SK-N-SH treated with all-trans-retinoic acid at 6 μM for 48 hours (cell line): ENCODE results near the gene TBCD.
A peak's percentile ranks its signal among the peaks of the same experiment; 100 is the strongest.

Experiments used
- ATAC-seq: fragments of 200-7000 bp; cut with Tn5 transposase; 3 replicates; pipeline ENCODE4 v1.9.1; 2020; ENCODE audit warnings: mild to moderate bottlenecking, moderate library complexity
- ARNTL ChIP-seq: fragments of 450-650 bp; formaldehyde crosslinking; IDR thresholded peaks from 2 replicates; pipeline ENCODE4 v1.5.0; 2020; ENCODE audit warnings: low read depth, mild to moderate bottlenecking, moderate library complexity, borderline replicate concordance
- BACH2 ChIP-seq: fragments of 250-450 bp; sonication (Bioruptor Pico); IDR thresholded peaks from 2 replicates; pipeline ENCODE4 v1.9.0; 2021; ENCODE audit warnings: mild to moderate bottlenecking, borderline replicate concordance
- GLIS3 ChIP-seq: fragments of 250-450 bp; sonication (Bioruptor Pico); IDR thresholded peaks from 2 replicates; pipeline ENCODE4 v1.5.0; 2020; ENCODE audit warnings: mild to moderate bottlenecking, moderate library complexity
- ISL1 ChIP-seq: fragments of 250-450 bp; sonication (Bioruptor Pico); IDR thresholded peaks from 2 replicates; pipeline ENCODE4 v2.1.2; 2022; ENCODE audit warnings: mild to moderate bottlenecking, moderate library complexity
- OSR1 ChIP-seq: fragments of 250-450 bp; sonication (Bioruptor Pico); IDR thresholded peaks from 2 replicates; pipeline ENCODE4 v1.8.0; 2022; ENCODE audit warnings: moderate library complexity, mild to moderate bottlenecking, inconsistent platforms
- PATZ1 ChIP-seq: fragments of 250-450 bp; sonication (Bioruptor Pico); IDR thresholded peaks from 2 replicates; pipeline ENCODE4 v1.8.0; 2020; ENCODE audit warnings: mild to moderate bottlenecking, moderate library complexity, borderline replicate concordance
- POU6F1 ChIP-seq: fragments of 250-450 bp; sonication (Bioruptor Pico); IDR thresholded peaks from 2 replicates; pipeline ENCODE4 v1.8.0; 2021; ENCODE audit warnings: low read depth, mild to moderate bottlenecking, moderate library complexity, borderline replicate concordance
- RARB ChIP-seq: fragments of 250-450 bp; sonication (Bioruptor Pico); IDR thresholded peaks from 2 replicates; pipeline ENCODE4 v1.8.0; 2021; ENCODE audit warnings: mild to moderate bottlenecking, moderate library complexity
- SNAI2 ChIP-seq: fragments of 250-450 bp; sonication (Bioruptor Pico); IDR thresholded peaks from 2 replicates; pipeline ENCODE4 v1.5.0; 2020; ENCODE audit warnings: mild to moderate bottlenecking, moderate library complexity
- TCF4 ChIP-seq: fragments of 250-450 bp; sonication (Bioruptor Pico); IDR thresholded peaks from 2 replicates; pipeline ENCODE4 v1.8.0; 2021; ENCODE audit warnings: mild to moderate bottlenecking, moderate library complexity, borderline replicate concordance
- TOX ChIP-seq: fragments of 250-450 bp; sonication (Bioruptor Pico); IDR thresholded peaks from 2 replicates; pipeline ENCODE4 v1.8.0; 2021; ENCODE audit warnings: mild to moderate bottlenecking, moderate library complexity, borderline replicate concordance
- TSHZ2 ChIP-seq: fragments of 250-450 bp; sonication (Bioruptor Pico); IDR thresholded peaks from 2 replicates; pipeline ENCODE4 v1.5.0; 2020; ENCODE audit warnings: mild to moderate bottlenecking, moderate library complexity
- ZFP3 ChIP-seq: fragments of 250-450 bp; sonication (Bioruptor Pico); IDR thresholded peaks from 2 replicates; pipeline ENCODE4 v1.5.0; 2020; ENCODE audit warnings: mild to moderate bottlenecking, moderate library complexity
- ZFP30 ChIP-seq: fragments of 450-650 bp; formaldehyde crosslinking; IDR thresholded peaks from 2 replicates; pipeline ENCODE4 v1.5.0; 2022; ENCODE audit warnings: mild to moderate bottlenecking, moderate library complexity
- ZNF565 ChIP-seq: fragments of 450-650 bp; formaldehyde crosslinking; conservative IDR thresholded peaks from 2 replicates; pipeline ENCODE4 v1.5.0; 2020; ENCODE audit warnings: low read depth, mild to moderate bottlenecking, moderate library complexity
- ZNF70 ChIP-seq: fragments of 450-650 bp; formaldehyde crosslinking; IDR thresholded peaks from 2 replicates; pipeline ENCODE4 v1.5.0; 2020; ENCODE audit warnings: mild to moderate bottlenecking, moderate library complexity
- ZNF8 ChIP-seq: fragments of 450-650 bp; formaldehyde crosslinking; IDR thresholded peaks from 2 replicates; pipeline ENCODE4 v1.5.0; 2020; ENCODE audit warnings: mild to moderate bottlenecking, moderate library complexity
- TF ChIP-seq, protein P1 (sequence below): fragments of 250-450 bp; sonication (Bioruptor Pico); IDR thresholded peaks from 2 replicates; pipeline ENCODE4 v1.5.1; 2021; ENCODE audit warnings: mild to moderate bottlenecking, moderate library complexity
- TF ChIP-seq, protein P2 (sequence below): fragments of 250-450 bp; sonication (Bioruptor Pico); IDR thresholded peaks from 2 replicates; pipeline ENCODE4 v1.5.1; 2020; ENCODE audit warnings: low read depth, mild to moderate bottlenecking, moderate library complexity

The TBCD gene

GRCh38 chr17:82943751-82944150, 191.9 kb downstream of the TBCD start:
- TF ChIP-seq POU6F1 (CRISPR knock-in tag) (no peak), OSR1 (CRISPR knock-in tag) (no peak), TSHZ2 (CRISPR knock-in tag) (no peak), ZNF70 (CRISPR knock-in tag) (no peak), BACH2 (CRISPR knock-in tag) (no peak), ZNF8 (no peak), ISL1 (CRISPR knock-in tag) (no peak), RARB (CRISPR knock-in tag) (no peak), ARNTL (CRISPR knock-in tag) (no peak), ZFP3 (CRISPR knock-in tag) (no peak), SNAI2 (CRISPR knock-in tag) (no peak)
- TF ChIP-seq, protein P1, sequence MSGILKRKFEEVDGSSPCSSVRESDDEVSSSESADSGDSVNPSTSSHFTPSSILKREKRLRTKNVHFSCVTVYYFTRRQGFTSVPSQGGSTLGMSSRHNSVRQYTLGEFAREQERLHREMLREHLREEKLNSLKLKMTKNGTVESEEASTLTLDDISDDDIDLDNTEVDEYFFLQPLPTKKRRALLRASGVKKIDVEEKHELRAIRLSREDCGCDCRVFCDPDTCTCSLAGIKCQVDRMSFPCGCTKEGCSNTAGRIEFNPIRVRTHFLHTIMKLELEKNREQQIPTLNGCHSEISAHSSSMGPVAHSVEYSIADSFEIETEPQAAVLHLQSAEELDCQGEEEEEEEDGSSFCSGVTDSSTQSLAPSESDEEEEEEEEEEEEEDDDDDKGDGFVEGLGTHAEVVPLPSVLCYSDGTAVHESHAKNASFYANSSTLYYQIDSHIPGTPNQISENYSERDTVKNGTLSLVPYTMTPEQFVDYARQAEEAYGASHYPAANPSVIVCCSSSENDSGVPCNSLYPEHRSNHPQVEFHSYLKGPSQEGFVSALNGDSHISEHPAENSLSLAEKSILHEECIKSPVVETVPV: no peak
- ATAC-seq: no peak

GRCh38 chr17:82944990-82945389, 193.1 kb downstream of the TBCD start:
- ATAC-seq: no peak
- TF ChIP-seq ZFP30 (CRISPR knock-in tag) (peak; percentile 100), RARB (CRISPR knock-in tag) (no peak), POU6F1 (CRISPR knock-in tag) (no peak), PATZ1 (CRISPR knock-in tag) (no peak), OSR1 (CRISPR knock-in tag) (no peak), ZNF8 (peak; percentile 66)
- TF ChIP-seq, all 23 proteins: peak for 2

- no peak for ATAC-seq
Measured at GRCh38 chr17:82946081-82946480, 194.2 kb downstream of the TBCD start.

More at GRCh38 chr17:82946081-82946480, 194.2 kb downstream of the TBCD start:
- TF ChIP-seq ZNF8 (no peak), TSHZ2 (CRISPR knock-in tag) (no peak), ZNF565 (CRISPR knock-in tag) (no peak), ISL1 (CRISPR knock-in tag) (no peak), TOX (CRISPR knock-in tag) (no peak), ZFP30 (CRISPR knock-in tag) (no peak), PATZ1 (CRISPR knock-in tag) (no peak), TCF4 (CRISPR knock-in tag) (no peak), SNAI2 (CRISPR knock-in tag) (no peak), BACH2 (CRISPR knock-in tag) (no peak), ZNF70 (CRISPR knock-in tag) (no peak), GLIS3 (CRISPR knock-in tag) (no peak)
- TF ChIP-seq, protein P2, sequence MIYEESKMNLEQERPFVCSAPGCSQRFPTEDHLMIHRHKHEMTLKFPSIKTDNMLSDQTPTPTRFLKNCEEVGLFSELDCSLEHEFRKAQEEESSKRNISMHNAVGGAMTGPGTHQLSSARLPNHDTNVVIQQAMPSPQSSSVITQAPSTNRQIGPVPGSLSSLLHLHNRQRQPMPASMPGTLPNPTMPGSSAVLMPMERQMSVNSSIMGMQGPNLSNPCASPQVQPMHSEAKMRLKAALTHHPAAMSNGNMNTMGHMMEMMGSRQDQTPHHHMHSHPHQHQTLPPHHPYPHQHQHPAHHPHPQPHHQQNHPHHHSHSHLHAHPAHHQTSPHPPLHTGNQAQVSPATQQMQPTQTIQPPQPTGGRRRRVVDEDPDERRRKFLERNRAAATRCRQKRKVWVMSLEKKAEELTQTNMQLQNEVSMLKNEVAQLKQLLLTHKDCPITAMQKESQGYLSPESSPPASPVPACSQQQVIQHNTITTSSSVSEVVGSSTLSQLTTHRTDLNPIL (CRISPR knock-in tag): no peak
- TF ChIP-seq, all 23 proteins: peak for 0
